GM19397 (cell line): ENCODE measurements around the gene DPY19L2.
"Not testable (repeated sequence)": the region's sequence is repeated elsewhere in the genome, so short reads cannot be mapped to it uniquely, and the experiment has no call there.

Experiments used
- ATAC-seq: cut with Tn5 transposase; IDR thresholded peaks from one replicate; pipeline ENCODE4 v1.9.1; 2021; ENCODE audit warnings: mild to moderate bottlenecking, moderate library complexity; ENCODE audit not compliant: unreplicated experiment

DPY19L2 gene

DNA sequence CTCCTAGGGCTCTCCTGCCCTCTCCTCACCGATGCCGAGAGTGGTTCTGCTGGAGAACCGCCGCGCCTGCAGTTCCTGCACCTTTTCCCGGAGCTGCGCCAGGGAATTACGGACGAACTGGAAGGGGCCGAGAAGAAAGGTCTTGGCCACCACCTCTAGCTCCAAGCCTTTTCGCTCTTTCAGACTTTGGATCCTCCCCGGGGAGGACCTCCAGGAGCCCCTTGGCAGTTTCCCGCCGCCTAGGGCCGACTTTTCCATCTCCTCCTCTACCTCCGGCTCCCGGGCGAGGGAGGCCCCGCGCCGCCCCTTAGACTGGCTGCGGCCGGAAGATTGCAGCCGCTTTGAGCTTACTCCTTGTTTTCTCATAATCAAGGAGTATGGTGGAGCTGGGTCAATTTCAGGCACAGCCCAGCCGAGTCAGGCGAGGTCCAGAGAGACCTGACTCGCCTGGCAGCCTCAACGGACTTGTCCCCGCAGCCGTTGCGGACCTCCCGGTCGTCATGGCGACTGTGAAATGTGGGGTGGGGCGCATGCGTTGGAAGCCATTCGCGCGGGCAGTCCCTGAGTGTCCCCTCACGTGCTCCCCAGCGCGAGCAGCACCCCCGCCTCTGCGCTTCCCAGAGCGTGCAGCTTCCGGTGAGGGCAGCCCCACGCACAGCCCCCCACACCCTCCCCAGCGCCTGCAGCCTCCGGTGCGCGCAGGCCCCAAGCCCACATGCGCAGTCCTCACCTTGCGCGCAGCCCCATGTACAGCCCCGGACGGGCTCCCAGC lies at the start of gene DPY19L2:
TSS of gene DPY19L2 (minus strand) at position 466 of the 772 bp plus-strand sequence. CDS start at position 366, 100 bp downstream.
- ATAC-seq, result peak; percentile 78

DNA sequence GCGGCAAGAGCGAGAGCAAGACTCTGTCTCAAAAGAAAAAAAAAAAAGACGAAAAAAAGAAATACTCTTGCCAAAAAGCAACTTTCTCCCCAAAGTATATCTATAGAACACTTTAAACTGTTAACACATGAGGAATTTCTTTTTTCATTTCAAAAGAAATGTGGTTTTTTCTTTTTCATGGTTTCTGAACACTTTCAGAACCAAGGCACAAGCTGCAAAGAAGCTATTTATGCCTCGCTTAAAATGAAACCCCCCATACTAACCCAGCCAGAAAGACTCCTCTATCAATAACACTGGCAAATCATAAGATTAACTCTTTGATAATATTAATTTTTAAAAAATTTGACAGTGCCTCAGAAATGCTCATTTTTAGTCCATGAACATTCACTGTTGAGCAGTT lies 48.6 kb upstream of the DPY19L2 start:
- ATAC-seq, result not testable (repeated sequence)

DNA sequence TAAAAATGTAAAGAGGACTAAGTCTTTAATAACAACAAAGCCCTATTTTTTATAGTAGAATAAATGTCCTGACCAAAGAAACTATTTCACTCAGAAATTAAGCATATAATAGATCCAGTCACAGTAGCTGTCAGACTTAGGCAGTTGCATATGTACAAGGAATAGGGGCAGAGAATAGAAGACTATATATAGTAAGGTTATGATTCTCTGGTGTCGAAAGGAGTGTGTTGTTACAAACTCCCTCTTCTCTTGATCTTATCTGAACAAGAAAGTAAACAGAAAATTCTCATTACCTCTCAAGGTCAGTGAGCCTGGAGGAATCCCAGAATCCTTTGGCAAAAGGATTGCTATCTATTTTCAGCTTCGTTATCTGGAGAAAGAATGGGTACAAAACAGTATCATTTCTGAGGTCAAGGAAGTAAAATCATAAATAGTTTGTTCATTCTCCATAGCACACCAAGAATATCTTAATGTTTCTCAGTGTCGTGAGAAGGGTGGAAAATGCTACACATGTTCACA lies 46.9 kb upstream of the DPY19L2 start:
- ATAC-seq, result not testable (repeated sequence)

DNA sequence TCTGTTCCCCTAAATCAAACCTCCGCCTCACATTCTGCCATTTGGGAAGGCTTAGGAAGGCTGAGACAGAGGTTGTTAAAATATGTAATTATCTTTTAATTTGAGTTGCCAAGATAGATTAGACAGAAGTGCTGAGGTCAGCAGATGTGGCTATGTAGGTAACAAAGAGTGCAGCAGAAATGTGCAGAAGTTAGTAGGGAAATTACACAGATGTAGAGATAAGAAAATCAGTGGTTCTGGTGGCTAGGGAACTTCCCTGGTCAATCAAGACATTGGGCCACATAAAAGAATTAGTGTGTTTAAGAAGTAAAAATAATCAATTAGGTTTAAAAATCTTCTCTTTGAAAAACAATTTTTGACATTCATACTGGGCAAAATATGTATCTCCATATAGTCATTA lies 46.1 kb upstream of the DPY19L2 start:
- ATAC-seq, result not testable (repeated sequence)

DNA sequence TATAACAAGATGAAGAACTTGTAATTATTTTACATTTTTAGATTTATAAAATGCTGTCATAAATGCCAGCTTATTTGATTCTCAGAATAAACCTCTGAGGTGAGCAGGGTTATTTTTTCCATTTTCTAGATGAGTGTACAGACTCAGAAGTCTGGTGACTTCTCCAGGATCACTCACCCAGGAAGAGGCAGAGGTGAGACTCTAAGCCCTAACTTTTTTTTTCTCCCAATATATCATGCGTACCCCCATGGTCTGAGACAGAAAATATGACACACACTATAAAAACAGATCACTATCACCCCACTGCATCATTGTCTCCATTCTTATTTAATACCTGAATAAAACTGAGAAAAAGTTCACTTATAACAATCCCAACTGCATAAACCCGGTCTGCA lies 45.4 kb upstream of the DPY19L2 start:
- ATAC-seq, result not testable (repeated sequence)

DNA sequence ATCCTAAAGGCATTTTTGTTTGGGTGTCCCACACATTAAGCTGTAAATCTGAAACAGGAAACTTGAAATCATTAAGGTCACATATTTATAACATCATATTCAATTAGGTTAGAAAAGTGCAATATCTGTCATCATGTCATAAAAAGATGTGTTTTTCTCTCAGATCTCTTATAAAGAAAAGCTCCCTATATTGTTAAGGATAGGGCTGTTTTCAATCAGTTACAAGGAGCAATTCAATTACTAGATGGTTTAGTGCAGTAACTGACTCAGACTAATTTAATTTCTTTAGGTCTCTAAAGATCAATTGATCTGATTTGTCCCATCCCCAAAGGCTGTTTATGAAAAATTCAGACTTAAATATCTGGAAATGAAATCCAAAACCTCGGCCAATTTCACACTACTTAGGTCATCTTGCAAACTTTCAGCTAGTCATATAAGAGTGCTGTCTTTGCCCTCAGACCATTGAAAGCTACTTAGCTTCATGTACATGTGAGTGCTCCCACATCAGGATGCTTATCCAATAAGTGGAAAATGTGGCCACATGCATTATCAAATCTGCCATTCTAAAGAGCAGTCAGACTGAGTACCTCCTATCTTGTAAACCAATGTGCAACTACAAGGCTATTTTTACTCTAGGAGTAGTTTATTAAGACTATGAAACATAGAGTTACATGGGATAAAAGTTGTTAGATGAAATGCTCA lies 44.8 kb upstream of the DPY19L2 start:
- not testable (repeated sequence) for ATAC-seq

DNA sequence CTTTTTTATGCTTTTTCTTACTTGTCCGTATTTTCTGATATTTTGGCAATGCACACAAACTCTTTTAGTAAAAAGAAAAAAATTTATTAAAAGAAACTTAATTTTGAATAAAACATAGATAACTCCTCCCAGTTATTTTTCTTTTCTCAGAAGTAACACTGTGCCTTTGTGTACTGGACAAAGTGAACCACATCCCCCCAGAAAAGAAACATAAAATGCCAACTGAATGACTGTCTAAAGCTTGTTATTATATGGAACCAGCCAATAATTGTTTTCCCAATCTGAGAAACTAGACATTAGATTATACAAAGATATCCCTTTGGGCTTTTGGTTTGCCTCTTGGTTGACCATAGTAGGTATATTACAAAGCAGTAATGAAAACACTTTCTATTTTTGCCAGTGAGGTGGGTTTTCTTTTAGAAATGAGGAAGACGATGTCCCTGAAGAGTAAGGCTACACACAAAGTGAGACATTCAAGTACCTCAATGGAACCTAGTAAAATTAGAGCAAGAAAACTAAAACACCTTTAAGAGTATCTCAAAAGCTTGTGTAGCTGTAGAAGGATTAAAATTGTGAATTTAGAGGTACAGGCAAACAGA lies 44.2 kb upstream of the DPY19L2 start:
- not testable (repeated sequence) for ATAC-seq

DNA sequence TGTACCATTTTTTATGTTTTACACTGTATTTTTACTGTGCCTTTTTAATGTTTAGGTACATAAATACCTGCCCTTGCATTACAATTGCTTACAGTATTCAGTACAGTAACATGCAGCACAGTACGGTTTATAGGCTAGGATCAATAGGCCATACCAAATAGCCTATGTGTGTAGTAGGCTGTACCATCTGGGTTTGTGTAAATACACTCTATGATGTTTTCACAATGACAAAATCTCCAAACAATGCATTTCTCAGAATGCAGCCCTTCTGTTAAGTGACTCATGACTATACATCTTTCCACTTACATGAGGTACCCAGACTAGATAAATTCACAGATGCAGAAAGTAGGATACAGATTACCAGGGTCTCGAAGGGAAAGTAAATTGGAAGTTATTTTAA lies 43.0 kb upstream of the DPY19L2 start:
- not testable (repeated sequence) for ATAC-seq

DNA sequence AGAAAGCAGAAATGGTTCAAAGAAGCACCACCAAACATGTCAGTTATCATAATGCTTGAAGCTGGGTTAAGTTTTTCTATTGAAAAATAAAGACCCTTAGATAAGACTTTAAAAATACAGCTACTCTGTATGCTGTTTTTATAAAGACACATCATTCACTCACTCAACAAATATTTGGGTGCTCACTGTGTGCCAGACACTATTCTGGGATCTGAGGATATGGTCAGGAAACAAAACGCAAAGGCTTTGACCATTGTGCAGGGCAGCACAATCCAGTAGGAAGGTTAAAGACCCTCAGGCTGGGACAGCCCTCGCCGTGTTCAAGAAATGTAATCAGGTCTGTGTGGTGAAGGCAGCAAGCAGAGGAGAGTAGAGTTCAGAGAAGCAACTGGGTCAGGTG lies 38.0 kb upstream of the DPY19L2 start:
- no peak for ATAC-seq

DNA sequence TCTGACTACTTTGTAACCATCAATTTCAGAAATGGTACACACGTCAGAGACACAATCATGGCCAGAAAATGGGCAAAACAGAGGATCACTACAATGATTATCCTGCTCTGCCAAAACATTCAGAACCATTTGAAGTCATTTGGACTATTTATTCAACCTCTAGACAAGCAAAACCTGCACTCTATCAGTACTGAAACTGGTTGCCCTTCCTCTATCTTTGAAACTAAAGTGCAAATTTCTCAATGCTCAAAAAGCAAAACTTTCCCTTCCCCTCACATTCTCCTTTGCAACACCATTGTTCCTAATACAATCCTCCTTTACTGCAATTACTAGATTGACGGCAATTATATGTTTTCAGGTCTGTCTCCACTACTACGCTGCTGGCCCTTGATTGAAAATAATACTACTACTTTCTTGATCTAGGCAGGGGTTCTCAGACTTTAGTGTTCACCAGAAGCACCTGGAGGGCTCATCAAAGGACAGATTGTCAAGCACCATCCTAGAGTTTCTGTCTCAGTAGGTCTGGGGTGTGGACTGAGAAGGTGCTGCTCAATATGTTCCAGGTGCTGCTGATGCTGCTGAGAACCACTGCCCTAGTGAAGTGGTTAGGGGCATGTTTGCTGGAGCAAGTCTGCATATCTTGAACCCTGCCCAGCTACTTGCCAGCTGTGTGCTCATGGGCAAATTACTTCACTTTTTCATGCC lies 31.5 kb upstream of the DPY19L2 start:
- not testable (repeated sequence) for ATAC-seq

DNA sequence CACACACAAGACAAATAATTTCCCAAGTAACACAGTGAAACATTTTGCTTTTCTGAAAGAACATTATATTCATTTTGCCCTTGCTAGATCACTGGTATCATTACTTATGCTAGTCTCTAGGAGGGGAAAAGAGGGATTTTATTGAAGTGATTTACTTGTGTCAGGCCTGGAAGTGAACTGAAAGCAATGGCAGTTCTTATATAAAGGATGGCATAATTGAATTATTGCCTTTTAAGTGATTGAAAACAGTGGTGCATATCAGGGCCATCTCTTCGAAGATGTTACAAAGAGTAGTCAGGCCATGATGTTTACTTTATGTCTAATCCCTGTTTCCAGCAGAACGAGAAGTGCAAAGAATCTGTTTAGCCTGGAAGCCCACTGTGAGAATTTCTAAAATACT lies 30.7 kb upstream of the DPY19L2 start:
- not testable (repeated sequence) for ATAC-seq

DNA sequence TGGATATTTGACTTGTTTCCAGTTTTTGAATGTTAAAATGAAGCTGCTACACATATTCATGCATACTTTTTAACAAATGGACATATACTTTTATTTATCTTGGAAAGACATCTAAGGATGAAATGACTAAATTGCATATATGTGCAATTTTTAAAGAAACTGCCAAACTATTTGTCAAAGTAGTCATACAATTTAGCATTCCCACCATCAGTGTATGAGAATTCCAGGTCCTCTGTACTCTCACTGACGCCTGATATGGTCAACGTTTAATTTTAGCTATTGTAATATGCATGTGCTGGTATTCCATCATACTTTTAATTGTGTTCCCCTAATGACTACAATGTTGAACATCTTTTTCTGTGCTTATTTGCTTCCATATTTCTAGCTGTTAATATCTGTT lies 22.5 kb upstream of the DPY19L2 start:
- not testable (repeated sequence) for ATAC-seq

DNA sequence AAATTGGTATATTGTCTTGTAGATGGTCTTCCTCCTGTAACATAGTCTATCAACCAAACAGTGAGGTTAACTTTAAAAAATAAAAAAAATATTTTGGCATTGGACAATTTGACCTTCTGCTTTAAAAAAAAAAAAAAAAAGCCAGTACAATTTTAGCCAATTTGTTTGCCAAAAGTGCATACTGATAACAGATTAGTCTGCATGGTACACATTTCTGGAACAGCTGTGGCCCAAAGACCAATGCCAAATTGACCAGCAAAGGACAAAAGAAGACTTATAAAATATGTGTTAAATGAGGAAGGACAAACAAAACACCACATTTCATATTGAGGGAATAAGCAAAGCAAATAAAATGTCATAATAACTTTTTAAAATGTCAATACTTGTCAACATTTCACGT lies 20.8 kb upstream of the DPY19L2 start:
- not testable (repeated sequence) for ATAC-seq

DNA sequence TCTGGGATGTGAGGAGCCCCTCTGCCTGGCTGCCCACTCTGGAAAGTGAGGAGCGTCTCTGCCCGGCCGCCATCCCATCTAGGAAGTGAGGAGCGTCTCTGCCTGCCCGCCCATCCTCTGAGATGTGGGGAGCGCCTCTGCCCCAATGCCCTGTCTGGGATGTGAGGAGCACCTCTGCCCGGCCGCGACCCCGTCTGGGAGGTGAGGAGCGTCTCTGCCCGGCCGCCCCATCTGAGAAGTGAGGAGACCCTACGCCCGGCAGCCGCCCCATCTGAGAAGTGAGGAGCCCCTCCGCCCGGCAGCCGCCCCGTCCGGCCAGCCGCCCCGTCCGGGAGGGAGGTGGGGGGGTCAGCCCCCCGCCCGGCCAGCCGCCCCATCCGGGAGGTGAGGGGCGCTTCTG lies 18.3 kb upstream of the DPY19L2 start:
- ATAC-seq, result not testable (repeated sequence)

DNA sequence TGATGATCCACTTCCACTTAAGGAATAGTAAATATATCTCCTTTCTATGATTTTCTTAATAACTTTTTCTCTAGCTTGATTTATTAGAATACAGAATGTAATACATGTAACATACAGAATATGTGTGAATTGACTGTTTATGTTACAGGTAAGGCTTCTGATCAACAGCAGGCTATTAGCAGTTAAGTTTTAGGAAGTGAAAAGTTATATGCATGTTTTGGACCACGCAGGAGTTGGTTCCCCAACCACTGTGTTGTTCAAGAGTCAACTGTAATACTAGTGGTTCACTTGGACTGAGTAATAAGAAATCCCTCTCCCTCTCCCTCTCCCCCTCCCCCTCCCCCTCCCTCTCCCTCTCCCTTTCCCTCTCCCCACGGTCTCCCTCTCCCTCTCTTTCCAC lies 17.5 kb upstream of the DPY19L2 start:
- not testable (repeated sequence) for ATAC-seq

DNA sequence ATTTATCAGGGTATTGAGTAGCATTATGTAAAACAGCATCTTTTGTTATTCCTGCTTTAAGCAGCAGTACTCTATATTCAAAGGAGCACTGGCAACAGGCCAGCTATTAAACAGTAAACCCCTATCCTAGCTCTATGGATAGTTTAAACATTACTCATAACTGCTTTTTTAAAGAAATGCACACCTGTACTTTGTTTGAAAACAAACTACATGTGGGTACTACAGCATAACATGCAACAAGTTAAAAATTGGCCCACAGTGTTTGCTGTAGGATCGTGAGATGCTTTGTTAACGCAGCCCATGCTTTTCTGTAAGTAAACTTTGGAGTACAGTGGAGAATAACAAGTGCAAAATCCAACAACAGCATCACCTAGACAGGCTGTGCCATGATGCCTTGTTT lies 14.3 kb upstream of the DPY19L2 start:
- not testable (repeated sequence) for ATAC-seq

DNA sequence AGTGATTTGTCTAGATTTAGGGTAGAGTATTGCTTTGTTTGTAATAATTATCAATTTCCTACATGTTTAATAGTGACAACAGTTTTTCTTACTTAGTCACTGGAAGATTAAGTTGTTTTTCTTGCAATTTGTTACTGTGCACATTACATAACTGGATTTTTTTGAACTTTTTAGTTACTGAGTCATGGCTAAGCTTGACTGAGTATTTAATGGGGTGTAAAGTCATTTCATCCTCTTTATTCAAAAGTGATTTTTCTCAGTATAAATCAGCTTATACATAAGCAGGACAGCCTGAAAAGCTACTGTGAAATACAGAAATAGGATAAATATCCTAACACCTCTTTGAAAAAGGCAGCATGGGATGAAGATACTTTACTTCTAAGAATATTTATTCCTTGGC lies 12.5 kb upstream of the DPY19L2 start:
- not testable (repeated sequence) for ATAC-seq

DNA sequence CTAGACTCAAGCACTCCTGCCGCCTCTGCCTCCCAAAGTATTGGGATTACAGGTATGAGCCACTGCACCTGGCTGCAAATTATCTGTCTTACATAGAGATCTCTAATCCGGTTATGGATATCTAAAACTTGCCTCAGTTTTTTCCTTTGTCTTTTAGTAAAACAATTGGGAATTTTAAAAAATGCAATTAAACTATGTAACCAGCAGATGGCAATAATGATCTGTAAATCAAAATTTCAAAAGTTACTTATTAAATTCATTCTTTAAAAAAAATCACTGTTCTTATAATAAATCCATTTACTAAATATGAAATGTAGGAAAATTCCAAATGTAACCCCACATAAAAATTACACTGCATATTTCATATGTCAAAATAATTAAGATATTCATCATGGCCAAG lies 4.3 kb upstream of the DPY19L2 start:
- ATAC-seq, result not testable (repeated sequence)

DNA sequence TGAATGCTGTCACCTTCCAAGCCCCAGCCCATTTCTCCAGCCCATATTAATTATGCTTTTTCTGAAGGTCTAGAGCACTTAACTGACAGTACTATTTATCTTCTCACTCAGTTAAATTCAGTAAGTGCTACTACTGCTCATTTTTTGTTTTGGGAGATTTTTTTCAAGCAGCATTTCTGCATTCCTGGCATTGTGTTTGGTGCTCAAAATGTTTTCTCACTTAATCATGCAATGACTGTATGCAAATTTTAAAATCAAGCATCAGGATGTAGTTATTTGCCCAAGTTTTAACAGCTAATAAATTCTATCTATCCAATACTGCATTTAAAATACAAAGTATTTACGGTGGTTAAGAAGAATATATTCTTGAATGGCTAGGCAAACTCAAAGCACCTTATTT lies 1.6 kb upstream of the DPY19L2 start:
- not testable (repeated sequence) for ATAC-seq

DNA sequence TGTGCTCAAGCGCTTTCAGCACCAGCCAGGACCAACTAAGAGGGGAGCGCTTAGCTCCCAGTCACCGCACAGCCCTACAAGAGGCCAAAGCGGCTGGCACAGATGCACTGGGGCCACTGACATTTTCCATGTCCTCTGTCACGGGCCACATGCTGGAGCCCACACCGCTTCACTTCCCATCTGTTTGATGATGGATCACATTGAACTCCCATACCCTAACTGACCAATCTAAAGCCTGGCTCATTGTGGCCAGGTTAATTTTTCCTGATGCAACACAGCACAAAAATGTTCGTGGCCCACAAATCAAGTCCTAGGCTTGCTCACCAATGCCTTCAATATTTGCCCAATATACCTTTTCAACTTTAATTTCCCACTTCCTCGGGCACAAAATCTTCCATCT lies 1.1 kb upstream of the DPY19L2 start:
- ATAC-seq, result not testable (repeated sequence)

DNA sequence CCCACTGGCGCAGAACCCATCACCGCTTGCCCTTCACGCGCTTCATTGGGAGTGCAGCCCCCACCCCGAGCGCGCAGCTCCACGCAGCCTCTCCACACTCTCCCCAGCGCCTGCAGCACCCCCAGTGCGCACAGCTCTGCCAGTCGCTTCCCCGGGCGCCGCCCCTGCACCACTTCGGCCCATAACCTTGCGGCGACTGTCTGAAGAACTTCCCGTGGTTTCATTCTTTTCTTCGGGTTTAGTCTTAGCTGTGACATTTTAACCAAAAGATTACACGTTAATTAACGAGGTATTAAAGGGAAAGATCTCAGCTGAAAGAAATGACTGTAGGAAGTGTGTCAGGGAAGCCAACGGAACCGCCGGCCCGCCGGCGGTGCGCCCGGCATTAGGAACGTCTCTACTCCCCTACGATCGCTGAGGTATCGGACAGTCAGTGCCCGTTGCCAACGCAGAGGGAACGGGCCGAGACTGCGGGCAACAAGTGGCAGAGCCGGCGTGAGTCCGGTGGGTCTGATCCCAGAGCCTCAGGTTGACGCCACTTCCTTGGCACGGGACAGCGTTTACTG lies 590 bp upstream of the DPY19L2 start:
- ATAC-seq, result peak; percentile 40
